Lower leg skin (tissue), 4 donors: Measurements from ENCODE around the gene NFYA. TPM values are rescaled to one million over a fixed set of nuclear protein-coding genes. Genes with fewer than 3 reads are reported as not detected.

Experiments used
- DNase-seq, 2 donors: peaks; one replicate each; pipeline ENCODE4 v3.0.0-alpha.2; 2019; ENCODE audit warnings: low spot score in 2 of 2
- H3K4me3 ChIP-seq: fragments of 200-600 bp; sonication (generic); 2 replicates; pipeline ENCODE4 v1.5.1; 2017; ENCODE audit warnings: mild to moderate bottlenecking, low read depth; ENCODE audit not compliant: poor library complexity, severe bottlenecking
- CTCF ChIP-seq, 3 donors: fragments of 450-650 bp; IDR thresholded peaks; one replicate each; pipeline ENCODE4 v1.5.1; 2016; ENCODE audit warnings: antibody characterized with exemption in 3 of 3, mild to moderate bottlenecking in 3 of 3, moderate library complexity in 2 of 3
- POLR2A ChIP-seq, 2 donors: fragments of 450-650 bp; IDR thresholded peaks; one replicate each; pipeline ENCODE4 v1.6.1; 2016 to 2017; ENCODE audit warnings: antibody characterized with exemption in 2 of 2, mild to moderate bottlenecking in 1 of 2, moderate library complexity in 1 of 2
- WGBS, 2 donors: methylation state at CpG; one replicate each; pipeline ENCODE4 v1.1.5; 2018; 5-methylcytosine and 5-hydroxymethylcytosine counted together
- intact Hi-C: fragments of 100-400 bp; cut with DNase I; formaldehyde crosslinking; loops from one replicate; pipeline ENCODE4 v1.15.0; 2023; ENCODE audit warnings: low total_unique reads
- total RNA-seq, 4 donors: library from RNA; depleted of rRNA; stranded (reverse); fragments of >200 nt; gene quantifications; one replicate each; pipeline ENCODE4 v1.1.0, GENCODE V29; 2016

The NFYA gene
- total RNA-seq, 4 donors from 2014 or later: 9.9 to 15.5 (median 14.4) TPM

- TF ChIP-seq CTCF (IDR thresholded peaks at IDR 0.05) (no peak), POLR2A (IDR thresholded peaks at IDR 0.05) (no peak)
- H3K4me3 ChIP-seq: no peak overlapping the region
- intact Hi-C loops: no loop called here
- WGBS, 2 donors: 91 to 93% methylated on average over 4 of the region's 4 CpGs
- DNase-seq: no peak
Measured at GRCh38 chr6:41092421-41093140, 19.8 kb downstream of the NFYA start.

- TF ChIP-seq POLR2A (IDR thresholded peaks at IDR 0.05) (no peak), CTCF (IDR thresholded peaks at IDR 0.05) (no peak)
- 91 to 92% methylated on average over 6 of the region's 6 CpGs for WGBS, 2 donors
- DNase-seq: no peak
- intact Hi-C loops: no loop called here
- H3K4me3 ChIP-seq: no peak overlapping the region
Measured at GRCh38 chr6:41093729-41094128, 21.0 kb downstream of the NFYA start.

- TF ChIP-seq CTCF (IDR thresholded peaks at IDR 0.05) (no peak), POLR2A (IDR thresholded peaks at IDR 0.05) (no peak)
- no peak for DNase-seq
- intact Hi-C loops: no loop called here
- no peak overlapping the region for H3K4me3 ChIP-seq
- WGBS, 2 donors: 73 to 78% methylated on average over 5 of the region's 5 CpGs
Measured at GRCh38 chr6:41097467-41098090, 24.8 kb downstream of the NFYA start.

GRCh38 chr6:41098366-41098765 lies 25.6 kb downstream of the NFYA start:
- no peak for DNase-seq
- intact Hi-C loops: no loop called here
- 68 to 73% methylated on average over 3 of the region's 3 CpGs for WGBS, 2 donors
- TF ChIP-seq CTCF (IDR thresholded peaks at IDR 0.05): no peak
- TF ChIP-seq POLR2A (IDR thresholded peaks at IDR 0.05): no peak
- no peak overlapping the region for H3K4me3 ChIP-seq

- DNase-seq: no peak
- no peak overlapping the region for H3K4me3 ChIP-seq
- WGBS, 2 donors: 85 to 90% methylated on average over 16 to 42 of the region's 42 CpGs
- intact Hi-C loops: no loop called here
- TF ChIP-seq POLR2A (IDR thresholded peaks at IDR 0.05) (no peak), CTCF (IDR thresholded peaks at IDR 0.05) (no peak)
Measured at GRCh38 chr6:41100871-41101287, 28.1 kb downstream of the NFYA start.
